HepG2 (cell line): ENCODE measurements around the gene MNX1. TPM values are rescaled to one million over a fixed set of nuclear protein-coding genes. Genes with fewer than 3 reads are reported as not detected.

ENCODE experiments used
- ATAC-seq: fragments of 200-7000 bp; cut with Tn5 transposase; 3 replicates; pipeline ENCODE4 v1.9.1; 2020; ENCODE audit warnings: mild to moderate bottlenecking, moderate library complexity
- BruUV-seq: library from RNA; stranded (reverse); fragments of 400-500 nt; replicated peaks from 2 replicates; lab custom pipeline; 2021; lab: Mats Ljungman, UMichigan
- CTCF ChIA-PET: fragments of 300-600 bp; formaldehyde crosslinking; extraction: SDS; loops from one replicate; lab custom pipeline; 2021; ENCODE audit warnings: low total read pairs, inconsistent platforms, low intra/inter-chr PET ratio; lab: Yijun Ruan, JAX
- POLR2A ChIA-PET: fragments of 350-600 bp; sonication (Branson Sonifier 250); formaldehyde crosslinking; loops from one replicate; lab custom pipeline; 2020; ENCODE audit warnings: antibody characterized with exemption, inconsistent platforms; lab: Yijun Ruan, JAX
- DNase-seq: peaks from one replicate; pipeline ENCODE4 v3.0.0-alpha.2; 2015; ENCODE audit warnings: low spot score
- FAIRE-seq: peaks from 3 replicates; lab custom pipeline; 2011; peaks lifted over from hg19 to GRCh38; lab: Jason Lieb, UNC
- H2AFZ ChIP-seq: one replicate; pipeline ENCODE4 v1.6.1; 2011; ENCODE audit warnings: low read length, inconsistent platforms
- H3K27ac ChIP-seq: fragments of 300-600 bp; 3 replicates; pipeline ENCODE4 v1.8.0; 2011; ENCODE audit warnings: mixed run types, mild to moderate bottlenecking, mixed read lengths, low read length, inconsistent platforms; ENCODE audit not compliant: insufficient read depth; ENCODE audit errors: extremely low read length
- H3K27me3 ChIP-seq, 2 experiments: fragments of 200-600 bp in 1 of 2; 2 replicates in 1 of 2; 3 replicates in 1 of 2; pipeline versions ENCODE4 v1.6.0 to v1.8.0; 2011; ENCODE audit warnings: low read length in 2 of 2, mild to moderate bottlenecking in 2 of 2, moderate library complexity in 2 of 2, inconsistent platforms in 1 of 2; ENCODE audit not compliant: insufficient read depth in 2 of 2, control insufficient read depth in 1 of 2
- H3K36me3 ChIP-seq, 2 experiments: fragments of 200-600 bp in 1 of 2; replicated peaks in 1 of 2; 2 replicates in 1 of 2; 3 replicates in 1 of 2; pipeline versions ENCODE4 v1.5.1 to v1.8.0; 2011; ENCODE audit warnings: low read length in 2 of 2, inconsistent platforms in 1 of 2; ENCODE audit not compliant: insufficient read depth in 2 of 2, control insufficient read depth in 1 of 2
- H3K4me1 ChIP-seq: 2 replicates; pipeline ENCODE4 v1.5.1; 2012; ENCODE audit warnings: low read length, inconsistent platforms; ENCODE audit not compliant: insufficient read depth
- H3K4me2 ChIP-seq: 2 replicates; pipeline ENCODE4 v1.6.0; 2011; ENCODE audit warnings: low read depth, low read length, inconsistent platforms
- H3K4me3 ChIP-seq, 3 experiments: fragments of 200-600 bp in 1 of 3; sonication (generic), shearing (Covaris generic) in 1 of 3; replicated peaks in 1 of 3; 2 replicates each; pipeline ENCODE4 v1.5.1; 2011 to 2016; ENCODE audit warnings: low read length in 3 of 3, inconsistent platforms in 2 of 3, low read depth in 2 of 3, mild to moderate bottlenecking in 2 of 3, control low read depth in 1 of 3, mixed read lengths in 1 of 3; ENCODE audit not compliant: insufficient read depth in 1 of 3
- H3K79me2 ChIP-seq: one replicate; pipeline ENCODE4 v1.6.1; 2011; ENCODE audit warnings: low read length, inconsistent platforms; ENCODE audit not compliant: insufficient read depth
- H3K9ac ChIP-seq: 2 replicates; pipeline ENCODE4 v1.6.0; 2011; ENCODE audit warnings: mild to moderate bottlenecking, low read depth, low read length, inconsistent platforms; ENCODE audit not compliant: insufficient read depth
- H3K9me3 ChIP-seq: 2 replicates; pipeline ENCODE4 v1.5.1; 2012; ENCODE audit warnings: mild to moderate bottlenecking, low read length
- H4K20me1 ChIP-seq: 2 replicates; pipeline ENCODE4 v1.6.0; 2011; ENCODE audit warnings: inconsistent platforms, mild to moderate bottlenecking, low read length, moderate library complexity; ENCODE audit not compliant: insufficient read depth
- BRCA1 ChIP-seq: sonication (generic); formaldehyde crosslinking; IDR thresholded peaks from 2 replicates; pipeline ENCODE4 v1.4.0; 2020; ENCODE audit warnings: missing genetic modification reagents
- CCDC6 ChIP-seq: sonication (generic); formaldehyde crosslinking; IDR thresholded peaks from 2 replicates; pipeline ENCODE4 v1.8.1; 2022; ENCODE audit warnings: mild to moderate bottlenecking, missing genetic modification reagents, moderate library complexity
- EED ChIP-seq: sonication (generic); formaldehyde crosslinking; IDR thresholded peaks from 2 replicates; pipeline ENCODE4 v1.5.0; 2020; ENCODE audit warnings: mild to moderate bottlenecking, missing genetic modification reagents
- MAZ ChIP-seq, 2 experiments: sonication (generic) in 1 of 2; formaldehyde crosslinking in 1 of 2; IDR thresholded peaks; 2 replicates each; pipeline versions ENCODE4 v1.5.0 to v1.6.1; 2012 to 2020; ENCODE audit warnings: low read depth in 2 of 2, mild to moderate bottlenecking in 2 of 2, borderline replicate concordance in 1 of 2, improper control_type of control experiment in 1 of 2, low read length in 1 of 2, missing genetic modification reagents in 1 of 2, moderate library complexity in 1 of 2
- PCBP1 ChIP-seq: fragments of 200-400 bp; formaldehyde crosslinking; IDR thresholded peaks from 2 replicates; pipeline ENCODE4 v1.6.1; 2017; ENCODE audit warnings: mild to moderate bottlenecking, low read depth, low read length, borderline replicate concordance
- RORA ChIP-seq: sonication (generic); formaldehyde crosslinking; IDR thresholded peaks from 2 replicates; pipeline ENCODE4 v1.5.0; 2020; ENCODE audit warnings: mild to moderate bottlenecking, missing genetic modification reagents, moderate library complexity
- SUZ12 ChIP-seq: fragments of 150-350 bp; IDR thresholded peaks from 2 replicates; pipeline ENCODE4 v1.6.1; 2014; ENCODE audit warnings: low read depth, low read length
- ZBTB7A ChIP-seq: sonication (generic); formaldehyde crosslinking; IDR thresholded peaks from 2 replicates; pipeline ENCODE4 v1.8.0; 2022; ENCODE audit warnings: mild to moderate bottlenecking, missing genetic modification reagents
- ZNF543 ChIP-seq: sonication (generic); formaldehyde crosslinking; IDR thresholded peaks from 2 replicates; pipeline ENCODE4 v1.4.0; 2020; ENCODE audit warnings: mild to moderate bottlenecking, missing genetic modification reagents
- WGBS: methylation state at CpG from one replicate; pipeline ENCODE4 v1.1.6; 2017; ENCODE audit warnings: low lambda C conversion rate; 5-methylcytosine and 5-hydroxymethylcytosine counted together
- in situ Hi-C: cut with HindIII; loops from 2 replicates; pipeline ENCODE4 v1.10.0; 2017; ENCODE audit warnings: low pct_unique_long_range_greater_than_20kb; ENCODE audit not compliant: extremely low pct_ligation_motif_present
- intact Hi-C: fragments of 100-400 bp; cut with micrococcal nuclease; formaldehyde crosslinking; loops from one replicate; pipeline ENCODE4 v1.10.0; 2022; ENCODE audit not compliant: unreplicated experiment
- polyA plus RNA-seq, 8 experiments: library from polyadenylated mRNA; depleted of rRNA in 3 of 8; stranded (reverse) in 7 of 8; unstranded in 1 of 8; fragments of >200 nt; fragmentation: Illumina TruSeq in 4 of 8; extraction: Trizol in 4 of 8; gene quantifications; 2 replicates each; pipeline versions ENCODE4 v1.2.1 to v1.2.3, GENCODE V29; 2011 to 2016; ENCODE audit warnings: low read depth in 4 of 8, missing spikeins in 1 of 8, mixed read lengths in 1 of 8; ENCODE audit not compliant: insufficient read depth in 1 of 8
- total RNA-seq, 5 experiments: library from RNA; depleted of rRNA; stranded (reverse); fragments of >200 nt; fragmentation: Illumina TruSeq; extraction: Trizol; gene quantifications; 2 replicates each; pipeline ENCODE4 v1.2.3, GENCODE V29; 2016; ENCODE audit warnings: low read depth in 1 of 5
- TF ChIP-seq, protein P1 (sequence below): sonication (generic); formaldehyde crosslinking; conservative IDR thresholded peaks from 2 replicates; pipeline ENCODE4 v1.5.0; 2020; ENCODE audit warnings: missing genetic modification reagents
- TF ChIP-seq, protein P2 (sequence below): sonication (generic); formaldehyde crosslinking; IDR thresholded peaks from 2 replicates; pipeline ENCODE4 v1.4.0; 2020; ENCODE audit warnings: missing genetic modification reagents
- TF ChIP-seq, protein P3 (sequence below): conservative IDR thresholded peaks from 2 replicates; pipeline ENCODE4 v1.6.1; 2018; ENCODE audit warnings: missing genetic modification reagents

Gene MNX1
- total and polyA plus RNA-seq, 2 of the 13 experiments (the other 11 are each of a cell fraction or from before 2014, with no cell fraction given): 0.94 to 6.1 TPM

DNA sequence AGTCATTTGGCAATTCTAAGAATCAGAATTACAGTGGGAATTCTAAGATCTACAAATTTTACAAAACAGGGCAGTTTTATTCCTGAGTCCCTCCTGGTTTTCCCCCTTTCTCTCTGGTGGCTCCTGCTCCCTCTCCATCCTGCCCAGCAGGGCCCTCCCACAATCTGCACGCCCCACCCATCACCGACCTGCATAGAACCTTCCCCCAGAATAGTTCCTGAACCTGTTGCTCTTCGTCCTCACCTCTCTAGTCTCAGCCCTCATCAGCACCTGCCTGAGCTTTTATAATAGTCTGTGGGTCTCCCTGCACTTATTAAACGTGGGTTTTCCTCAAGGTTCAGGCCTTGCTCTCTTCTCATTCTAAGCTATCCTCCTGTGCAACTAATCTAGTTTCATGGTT lies 49.1 kb upstream of the MNX1 start:
- ATAC-seq (no peak), DNase-seq (no peak), FAIRE-seq (no peak)
- ChIA-PET POLR2A (no interaction called here), CTCF (no interaction called here)
- Histone ChIP-seq H4K20me1 (no peaks in the 10 kb centered on the region), H3K9me3 (peaks cover 6% of the 10 kb centered on the region; the same call in 1 of the 2 replicates), H3K9ac (no peak overlapping the region), H3K79me2 (no peaks in the 10 kb centered on the region), H3K27ac (no peak overlapping the region), H3K4me2 (no peak overlapping the region), H3K27me3 (peaks cover 0 to 44% of the 10 kb centered on the region in 2 experiments; a peak in 3 of 5 replicates), H2AFZ (no peak overlapping the region), H3K36me3 (no peaks in the 10 kb centered on the region), H3K4me3 (no peak overlapping the region), H3K4me1 (no peaks in the 10 kb centered on the region)
- in situ Hi-C loops: no loop called here
- WGBS: 4% methylated on average over 4 of the region's 4 CpGs
- no TSS peak for BruUV-seq
- intact Hi-C loops: no loop called here
- no peak for TF ChIP-seq SUZ12
- TF ChIP-seq, protein P1, sequence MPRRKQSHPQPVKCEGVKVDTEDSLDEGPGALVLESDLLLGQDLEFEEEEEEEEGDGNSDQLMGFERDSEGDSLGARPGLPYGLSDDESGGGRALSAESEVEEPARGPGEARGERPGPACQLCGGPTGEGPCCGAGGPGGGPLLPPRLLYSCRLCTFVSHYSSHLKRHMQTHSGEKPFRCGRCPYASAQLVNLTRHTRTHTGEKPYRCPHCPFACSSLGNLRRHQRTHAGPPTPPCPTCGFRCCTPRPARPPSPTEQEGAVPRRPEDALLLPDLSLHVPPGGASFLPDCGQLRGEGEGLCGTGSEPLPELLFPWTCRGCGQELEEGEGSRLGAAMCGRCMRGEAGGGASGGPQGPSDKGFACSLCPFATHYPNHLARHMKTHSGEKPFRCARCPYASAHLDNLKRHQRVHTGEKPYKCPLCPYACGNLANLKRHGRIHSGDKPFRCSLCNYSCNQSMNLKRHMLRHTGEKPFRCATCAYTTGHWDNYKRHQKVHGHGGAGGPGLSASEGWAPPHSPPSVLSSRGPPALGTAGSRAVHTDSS (CRISPR knock-in tag): no peak

DNA sequence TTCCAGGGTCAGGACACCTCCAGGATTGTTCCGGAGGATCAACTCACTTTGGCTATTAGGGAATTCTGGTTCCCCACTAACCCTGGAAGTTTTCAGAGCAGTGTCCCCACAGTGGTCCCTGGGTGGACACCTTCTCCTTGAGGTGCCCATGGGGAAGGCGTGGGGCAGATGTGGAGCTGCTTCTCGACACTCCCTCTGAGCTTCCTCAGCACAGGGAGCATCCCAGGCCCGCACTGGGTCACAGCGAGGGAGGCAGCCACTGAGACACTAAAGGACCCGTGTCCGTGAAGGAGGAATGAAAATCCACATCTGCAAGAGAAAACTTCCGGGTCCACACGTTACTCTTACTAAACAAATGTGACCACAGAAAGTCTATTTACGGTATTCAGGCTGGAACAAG lies 48.2 kb upstream of the MNX1 start:
- no peak overlapping the region for H3K4me3 ChIP-seq
- ChIA-PET CTCF (no interaction called here), POLR2A (no interaction called here)
- no peaks in the 10 kb centered on the region for H3K4me1 ChIP-seq
- no peak for DNase-seq
- BruUV-seq: no TSS peak
- in situ Hi-C loops: no loop called here
- H3K9me3 ChIP-seq: peaks cover 6% of the 10 kb centered on the region; the same call in 1 of the 2 replicates
- H3K4me2 ChIP-seq: no peak overlapping the region
- intact Hi-C loops: no loop called here
- H3K27me3 ChIP-seq: peaks cover 0 to 48% of the 10 kb centered on the region in 2 experiments; a peak in 3 of 5 replicates
- FAIRE-seq: no peak
- H2AFZ ChIP-seq: no peak overlapping the region
- H4K20me1 ChIP-seq: no peaks in the 10 kb centered on the region
- no peaks in the 10 kb centered on the region for H3K36me3 ChIP-seq
- H3K9ac ChIP-seq: no peak overlapping the region
- ATAC-seq: no peak
- WGBS: 15% methylated on average over 8 of the region's 10 CpGs
- no peaks in the 10 kb centered on the region for H3K79me2 ChIP-seq
- H3K27ac ChIP-seq: no peak overlapping the region
- TF ChIP-seq PCBP1 (no peak), ZNF543 (no peak), BRCA1 (no peak), MAZ (IDR thresholded peaks at IDR 0.05; ENCODE audit: borderline replicate concordance, low read depth, low read length) (no peak), MAZ (CRISPR knock-in tag; IDR thresholded peaks at IDR 0.05; ENCODE audit: low read depth) (no peak), CCDC6 (CRISPR knock-in tag) (no peak), ZBTB7A (CRISPR knock-in tag) (no peak), EED (CRISPR knock-in tag) (no peak), RORA (CRISPR knock-in tag) (no peak)
- TF ChIP-seq, protein P2, sequence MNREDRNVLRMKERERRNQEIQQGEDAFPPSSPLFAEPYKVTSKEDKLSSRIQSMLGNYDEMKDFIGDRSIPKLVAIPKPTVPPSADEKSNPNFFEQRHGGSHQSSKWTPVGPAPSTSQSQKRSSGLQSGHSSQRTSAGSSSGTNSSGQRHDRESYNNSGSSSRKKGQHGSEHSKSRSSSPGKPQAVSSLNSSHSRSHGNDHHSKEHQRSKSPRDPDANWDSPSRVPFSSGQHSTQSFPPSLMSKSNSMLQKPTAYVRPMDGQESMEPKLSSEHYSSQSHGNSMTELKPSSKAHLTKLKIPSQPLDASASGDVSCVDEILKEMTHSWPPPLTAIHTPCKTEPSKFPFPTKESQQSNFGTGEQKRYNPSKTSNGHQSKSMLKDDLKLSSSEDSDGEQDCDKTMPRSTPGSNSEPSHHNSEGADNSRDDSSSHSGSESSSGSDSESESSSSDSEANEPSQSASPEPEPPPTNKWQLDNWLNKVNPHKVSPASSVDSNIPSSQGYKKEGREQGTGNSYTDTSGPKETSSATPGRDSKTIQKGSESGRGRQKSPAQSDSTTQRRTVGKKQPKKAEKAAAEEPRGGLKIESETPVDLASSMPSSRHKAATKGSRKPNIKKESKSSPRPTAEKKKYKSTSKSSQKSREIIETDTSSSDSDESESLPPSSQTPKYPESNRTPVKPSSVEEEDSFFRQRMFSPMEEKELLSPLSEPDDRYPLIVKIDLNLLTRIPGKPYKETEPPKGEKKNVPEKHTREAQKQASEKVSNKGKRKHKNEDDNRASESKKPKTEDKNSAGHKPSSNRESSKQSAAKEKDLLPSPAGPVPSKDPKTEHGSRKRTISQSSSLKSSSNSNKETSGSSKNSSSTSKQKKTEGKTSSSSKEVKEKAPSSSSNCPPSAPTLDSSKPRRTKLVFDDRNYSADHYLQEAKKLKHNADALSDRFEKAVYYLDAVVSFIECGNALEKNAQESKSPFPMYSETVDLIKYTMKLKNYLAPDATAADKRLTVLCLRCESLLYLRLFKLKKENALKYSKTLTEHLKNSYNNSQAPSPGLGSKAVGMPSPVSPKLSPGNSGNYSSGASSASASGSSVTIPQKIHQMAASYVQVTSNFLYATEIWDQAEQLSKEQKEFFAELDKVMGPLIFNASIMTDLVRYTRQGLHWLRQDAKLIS (CRISPR knock-in tag): no peak
- TF ChIP-seq, protein P3, sequence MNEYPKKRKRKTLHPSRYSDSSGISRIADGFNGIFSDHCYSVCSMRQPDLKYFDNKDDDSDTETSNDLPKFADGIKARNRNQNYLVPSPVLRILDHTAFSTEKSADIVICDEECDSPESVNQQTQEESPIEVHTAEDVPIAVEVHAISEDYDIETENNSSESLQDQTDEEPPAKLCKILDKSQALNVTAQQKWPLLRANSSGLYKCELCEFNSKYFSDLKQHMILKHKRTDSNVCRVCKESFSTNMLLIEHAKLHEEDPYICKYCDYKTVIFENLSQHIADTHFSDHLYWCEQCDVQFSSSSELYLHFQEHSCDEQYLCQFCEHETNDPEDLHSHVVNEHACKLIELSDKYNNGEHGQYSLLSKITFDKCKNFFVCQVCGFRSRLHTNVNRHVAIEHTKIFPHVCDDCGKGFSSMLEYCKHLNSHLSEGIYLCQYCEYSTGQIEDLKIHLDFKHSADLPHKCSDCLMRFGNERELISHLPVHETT (CRISPR knock-in tag): no peak
